Adipocyte (in vitro differentiated cells): ENCODE results near the gene MYT1.
"Not testable (repeated sequence)": the region's sequence is repeated elsewhere in the genome, so short reads cannot be mapped to it uniquely, and the experiment has no call there.

Source experiments
- DNase-seq: peaks from one replicate; pipeline ENCODE4 v3.0.0-alpha.2; 2015; ENCODE audit warnings: low read depth
- H3K27me3 ChIP-seq: replicated peaks from 2 replicates; pipeline ENCODE4 v1.7.0; 2013; ENCODE audit warnings: mild to moderate bottlenecking, low read length, moderate library complexity; ENCODE audit not compliant: control insufficient read depth, insufficient read depth
- H3K36me3 ChIP-seq: 2 replicates; pipeline ENCODE4 v1.7.0; 2013; ENCODE audit warnings: low read length, mild to moderate bottlenecking, moderate library complexity; ENCODE audit not compliant: control insufficient read depth, insufficient read depth, severe bottlenecking
- H3K4me1 ChIP-seq: 2 replicates; pipeline ENCODE4 v1.7.0; 2013; ENCODE audit warnings: mild to moderate bottlenecking, low read length, moderate library complexity; ENCODE audit not compliant: control insufficient read depth, insufficient read depth
- H3K4me3 ChIP-seq: 2 replicates; pipeline ENCODE4 v1.7.0; 2013; ENCODE audit warnings: mild to moderate bottlenecking, low read length, moderate library complexity
- H3K9ac ChIP-seq: 2 replicates; pipeline ENCODE4 v1.7.0; 2013; ENCODE audit warnings: mild to moderate bottlenecking, low read length, moderate library complexity
- H3K9me3 ChIP-seq: 2 replicates; pipeline ENCODE4 v1.7.0; 2013; ENCODE audit warnings: mild to moderate bottlenecking, low read length, moderate library complexity; ENCODE audit not compliant: control insufficient read depth

MYT1 gene

GRCh38 chr20:64280460-64280843 lies 116.2 kb downstream of the MYT1 start:
- Histone ChIP-seq H3K9ac (no peak overlapping the region), H3K36me3 (peaks cover 5% of the 10 kb centered on the region), H3K4me1 (no peaks in the 10 kb centered on the region), H3K9me3 (no peaks in the 10 kb centered on the region), H3K27me3 (peaks cover 8% of the 10 kb centered on the region), H3K4me3 (no peak overlapping the region)
- no peak for DNase-seq

DNA sequence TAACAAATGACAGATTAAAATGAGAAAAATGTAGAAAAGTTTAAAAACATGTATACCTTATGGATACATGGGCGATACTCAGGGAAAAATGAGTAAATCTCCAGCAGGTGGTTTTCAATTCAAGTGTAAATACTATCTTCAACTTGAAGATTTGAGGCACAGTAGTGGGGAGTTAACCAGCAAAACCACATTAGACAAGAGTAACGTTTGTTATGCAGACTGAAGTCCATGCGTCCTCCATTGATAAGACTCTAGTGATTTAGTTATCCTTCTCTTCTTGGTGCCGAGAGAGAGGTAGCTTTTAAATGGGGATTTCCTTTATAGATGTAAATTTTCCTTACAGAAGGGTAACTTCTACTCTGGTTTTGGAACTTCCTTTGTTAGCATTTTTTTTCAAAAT lies 119.4 kb downstream of the MYT1 start:
- Histone ChIP-seq H3K9me3 (no peaks in the 10 kb centered on the region), H3K27me3 (peaks cover 8% of the 10 kb centered on the region), H3K4me1 (no peaks in the 10 kb centered on the region), H3K9ac (no peak overlapping the region), H3K4me3 (no peak overlapping the region), H3K36me3 (no peaks in the 10 kb centered on the region)
- no peak for DNase-seq

- H3K9ac ChIP-seq, H3K36me3 ChIP-seq, H3K4me3 ChIP-seq, H3K27me3 ChIP-seq, H3K4me1 ChIP-seq, H3K9me3 ChIP-seq: not testable (repeated sequence)
- peak; percentile 57 for DNase-seq
Measured at GRCh38 chr20:64285579-64286446, 121.6 kb downstream of the MYT1 start.

DNA sequence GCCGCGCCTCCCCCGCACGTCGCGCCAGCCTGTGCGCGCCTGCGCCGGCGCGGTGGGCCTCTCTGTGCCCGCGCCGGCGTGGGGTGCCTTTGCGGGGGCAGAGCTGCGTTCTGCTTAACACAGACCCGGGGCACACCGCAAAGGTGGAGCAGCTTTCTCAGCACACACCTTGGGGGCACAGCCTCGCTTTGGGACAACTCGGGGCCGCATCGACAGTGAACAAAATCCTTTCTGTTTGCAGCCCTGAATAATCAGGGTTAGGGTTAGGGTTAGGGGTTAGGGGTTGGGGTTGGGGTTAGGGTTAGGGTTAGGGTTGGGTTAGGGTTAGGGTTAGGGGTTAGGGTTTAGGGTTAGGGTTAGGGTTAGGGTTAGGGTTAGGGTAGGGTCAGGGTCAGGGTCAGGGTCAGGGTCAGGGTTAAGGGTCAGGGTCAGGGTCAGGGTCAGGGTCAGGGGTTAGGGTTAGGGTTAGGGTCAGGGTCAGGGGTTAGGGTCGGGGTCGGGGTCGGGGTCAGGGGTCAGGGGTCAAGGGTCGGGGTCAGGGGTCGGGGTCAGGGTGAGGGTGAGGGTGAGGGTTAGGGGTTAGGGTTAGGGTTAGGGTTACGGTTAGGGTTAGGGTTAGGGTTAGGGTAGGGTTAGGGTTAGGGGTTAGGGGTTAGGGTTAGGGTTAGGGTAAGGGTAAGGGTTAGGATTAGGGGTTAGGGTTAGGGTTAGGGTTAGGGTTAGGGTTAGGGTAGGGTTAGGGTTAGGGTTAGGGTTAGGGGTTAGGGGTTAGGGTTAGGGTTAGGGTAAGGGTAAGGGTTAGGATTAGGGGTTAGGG lies 122.4 kb downstream of the MYT1 start:
- not testable (repeated sequence) for H3K27me3 ChIP-seq, H3K4me1 ChIP-seq, H3K36me3 ChIP-seq, H3K9ac ChIP-seq, H3K9me3 ChIP-seq, H3K4me3 ChIP-seq
- peak; percentile 4 for DNase-seq

- H3K9me3 ChIP-seq, H3K27me3 ChIP-seq, DNase-seq, H3K36me3 ChIP-seq, H3K9ac ChIP-seq, H3K4me1 ChIP-seq, H3K4me3 ChIP-seq: not testable (repeated sequence)
Measured at GRCh38 chr20:64287264-64287590, 123.0 kb downstream of the MYT1 start.
